Measurements from ENCODE around the gene ANKLE2.

The ANKLE2 gene

DNA sequence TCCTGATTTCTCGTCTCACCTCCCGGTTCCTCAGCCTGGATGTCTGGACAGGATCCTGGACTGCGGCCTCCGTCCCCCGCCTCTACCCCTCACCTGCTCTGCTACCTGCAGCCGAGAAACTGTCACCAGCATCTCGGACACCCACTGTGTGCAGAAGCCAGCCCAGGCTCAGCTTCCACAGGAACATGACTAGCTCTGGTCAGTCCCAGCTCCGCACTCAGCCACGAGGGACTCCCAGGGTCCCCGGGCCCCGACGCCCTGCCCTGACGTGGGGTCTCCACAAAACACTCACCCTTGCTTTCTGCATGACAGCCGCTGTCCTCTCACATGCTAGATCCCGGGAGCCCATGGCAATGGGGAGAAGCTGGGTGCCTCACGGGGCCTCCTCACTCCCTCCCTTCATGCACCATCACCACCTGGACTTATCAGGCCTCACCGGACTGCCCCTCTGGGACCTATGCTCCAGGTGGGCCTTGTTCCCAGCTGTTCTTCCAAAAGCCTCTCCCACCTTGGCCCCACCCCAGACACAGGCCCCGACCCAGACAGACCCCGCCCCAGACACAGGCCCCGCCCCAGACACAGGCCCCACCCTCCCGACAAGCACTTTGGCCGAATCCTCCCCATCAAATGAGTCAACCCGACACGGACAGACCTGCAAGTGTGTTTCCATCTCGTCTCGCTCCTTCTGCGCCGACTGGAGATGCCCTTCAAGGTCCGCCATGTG is 26.9 kb upstream of the ANKLE2 start:
- DNase-seq (ENCODE audit: low read depth), result no peak
- TF ChIP-seq, protein P1, sequence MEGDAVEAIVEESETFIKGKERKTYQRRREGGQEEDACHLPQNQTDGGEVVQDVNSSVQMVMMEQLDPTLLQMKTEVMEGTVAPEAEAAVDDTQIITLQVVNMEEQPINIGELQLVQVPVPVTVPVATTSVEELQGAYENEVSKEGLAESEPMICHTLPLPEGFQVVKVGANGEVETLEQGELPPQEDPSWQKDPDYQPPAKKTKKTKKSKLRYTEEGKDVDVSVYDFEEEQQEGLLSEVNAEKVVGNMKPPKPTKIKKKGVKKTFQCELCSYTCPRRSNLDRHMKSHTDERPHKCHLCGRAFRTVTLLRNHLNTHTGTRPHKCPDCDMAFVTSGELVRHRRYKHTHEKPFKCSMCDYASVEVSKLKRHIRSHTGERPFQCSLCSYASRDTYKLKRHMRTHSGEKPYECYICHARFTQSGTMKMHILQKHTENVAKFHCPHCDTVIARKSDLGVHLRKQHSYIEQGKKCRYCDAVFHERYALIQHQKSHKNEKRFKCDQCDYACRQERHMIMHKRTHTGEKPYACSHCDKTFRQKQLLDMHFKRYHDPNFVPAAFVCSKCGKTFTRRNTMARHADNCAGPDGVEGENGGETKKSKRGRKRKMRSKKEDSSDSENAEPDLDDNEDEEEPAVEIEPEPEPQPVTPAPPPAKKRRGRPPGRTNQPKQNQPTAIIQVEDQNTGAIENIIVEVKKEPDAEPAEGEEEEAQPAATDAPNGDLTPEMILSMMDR (IDR thresholded peaks at IDR 0.05; ENCODE audit: low read depth, low read length, missing control alignments), result no peak
- H3K4me3 ChIP-seq (ENCODE audit: low read depth, low read length), result no peak overlapping the region

DNA sequence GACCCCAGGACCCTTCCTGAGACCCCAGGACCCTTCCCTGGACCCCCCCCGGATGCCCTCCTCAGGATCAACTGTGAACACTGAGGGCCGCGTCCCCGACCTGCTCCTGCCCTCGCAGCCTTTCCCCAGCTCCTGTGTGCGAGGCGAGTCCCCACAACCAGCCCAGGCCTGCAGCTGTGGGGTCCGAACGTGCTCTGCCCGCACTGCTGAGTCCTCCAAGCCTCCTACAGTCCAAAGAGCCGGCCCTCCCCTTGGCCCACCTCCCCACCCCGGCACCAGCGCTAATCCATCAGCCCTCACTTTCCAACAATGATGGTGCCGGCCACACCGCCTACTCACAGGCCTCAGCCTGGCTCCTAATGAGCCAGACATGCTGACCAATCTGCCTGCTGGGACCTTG is 26.2 kb upstream of the ANKLE2 start:
- DNase-seq (ENCODE audit: low read depth), result no peak
- no peak overlapping the region for H3K4me3 ChIP-seq (ENCODE audit: low read depth, low read length)

DNA sequence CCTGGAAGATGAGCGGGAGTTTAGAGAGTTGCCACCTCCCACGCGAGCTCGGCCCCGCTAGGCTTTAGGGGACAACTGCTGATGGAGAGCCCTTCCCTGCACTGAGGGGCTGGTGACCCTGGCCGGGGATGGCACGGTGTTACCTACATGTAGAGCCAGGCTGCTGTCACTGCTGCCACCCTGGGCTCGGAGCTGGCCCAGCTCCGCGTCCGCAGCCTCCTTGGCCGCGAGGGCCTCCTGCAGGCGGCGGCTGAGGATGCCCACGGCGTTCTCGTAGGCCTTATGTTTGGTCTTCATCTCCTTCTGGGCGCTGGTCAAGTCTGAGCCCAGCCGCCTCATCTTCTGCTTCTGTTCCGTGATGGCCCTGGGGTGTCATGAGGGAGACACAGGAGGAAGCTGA is 24.6 kb upstream of the ANKLE2 start:
- DNase-seq (ENCODE audit: low read depth), result no peak
- H3K4me3 ChIP-seq (ENCODE audit: low read depth, low read length), result no peak overlapping the region
- TF ChIP-seq, protein P1 (IDR thresholded peaks at IDR 0.05; ENCODE audit: low read depth, low read length, missing control alignments), result no peak

More for the DNA sequence above, 26.2 kb upstream of the ANKLE2 start:
- TF ChIP-seq, protein P1 (IDR thresholded peaks at IDR 0.05; ENCODE audit: low read depth, low read length, missing control alignments), result no peak

DNA sequence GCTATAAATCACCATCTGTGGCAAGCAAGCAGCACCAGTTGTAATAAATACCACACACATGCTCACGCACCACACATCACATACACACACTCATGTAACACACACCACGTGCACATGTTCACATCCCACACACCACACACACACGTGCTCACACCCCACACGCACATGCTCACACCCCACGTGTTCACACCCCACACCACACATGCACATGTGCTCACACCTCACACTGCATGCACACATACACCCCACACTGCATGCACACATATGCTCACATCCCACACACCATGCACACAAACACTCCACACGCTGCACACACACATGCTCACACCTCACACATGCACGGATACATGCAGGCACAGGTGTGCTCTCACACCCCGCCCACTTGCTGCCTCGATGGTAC is 22.9 kb upstream of the ANKLE2 start:
- DNase-seq (ENCODE audit: low read depth), result no peak
- no peak overlapping the region for H3K4me3 ChIP-seq (ENCODE audit: low read depth, low read length)
- TF ChIP-seq, protein P1 (IDR thresholded peaks at IDR 0.05; ENCODE audit: low read depth, low read length, missing control alignments), result no peak

DNA sequence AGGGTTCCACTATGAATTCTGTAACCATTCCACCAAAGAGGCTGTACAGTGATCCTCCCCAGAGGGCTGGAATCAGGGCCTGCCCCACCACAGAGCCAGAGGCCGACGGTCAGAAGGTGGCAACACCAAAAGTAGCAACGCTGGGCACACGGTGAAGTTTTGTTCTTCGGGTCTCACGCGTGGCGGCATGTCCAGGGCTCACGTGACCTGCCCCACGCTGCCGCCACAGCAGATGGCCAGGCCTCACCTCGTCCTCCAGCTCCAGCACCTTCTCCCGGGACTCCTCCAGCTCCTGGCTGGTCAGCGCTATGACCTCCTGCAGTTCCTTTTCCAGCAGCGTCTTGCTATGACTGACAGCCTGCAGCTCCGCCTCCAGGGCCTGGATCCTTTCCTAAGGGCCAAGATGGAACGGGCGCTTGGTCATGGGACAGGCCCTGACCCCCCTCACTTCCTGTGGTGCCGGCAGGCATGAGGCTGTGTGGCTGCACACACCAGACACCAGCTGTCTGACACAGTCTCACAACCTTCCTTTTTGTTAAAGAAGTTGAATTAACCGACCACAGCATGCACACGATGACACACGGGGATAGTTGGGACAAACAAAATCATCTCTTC is 22.4 kb upstream of the ANKLE2 start:
- DNase-seq (ENCODE audit: low read depth), result no peak
- no peak overlapping the region for H3K4me3 ChIP-seq (ENCODE audit: low read depth, low read length)
- TF ChIP-seq, protein P1 (IDR thresholded peaks at IDR 0.05; ENCODE audit: low read depth, low read length, missing control alignments), result no peak

DNA sequence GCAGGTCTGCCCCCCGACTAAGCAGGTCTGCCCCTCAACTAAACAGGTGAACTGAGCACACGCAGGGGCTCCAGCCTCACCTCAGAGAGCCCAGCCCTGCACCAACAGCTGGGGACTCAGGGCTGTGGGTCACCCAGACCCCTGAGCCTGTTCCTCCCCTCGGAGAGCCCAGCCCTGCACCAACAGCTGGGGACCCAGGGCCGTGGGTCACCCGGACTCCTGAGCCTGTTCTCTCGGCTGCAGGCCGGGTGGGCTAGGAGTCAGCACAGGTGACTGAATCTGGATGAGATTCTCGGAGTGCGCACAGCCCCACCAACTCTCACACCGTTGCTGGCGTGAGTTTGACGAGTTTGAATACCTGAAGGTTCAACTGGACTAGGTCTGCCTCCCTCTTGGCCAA is 20.3 kb upstream of the ANKLE2 start:
- no peak overlapping the region for H3K4me3 ChIP-seq (ENCODE audit: low read depth, low read length)
- DNase-seq (ENCODE audit: low read depth), result no peak
- TF ChIP-seq, protein P1 (IDR thresholded peaks at IDR 0.05; ENCODE audit: low read depth, low read length, missing control alignments), result no peak

All from GM12864 (cell line).